Measurements from ENCODE around the gene FAM118A.

- TF ChIP-seq FOXP4 (CRISPR knock-in tag; IDR thresholded peaks at IDR 0.05): no peak
- TF ChIP-seq FOXP1 (CRISPR knock-in tag; IDR thresholded peaks at IDR 0.05; ENCODE audit: borderline replicate concordance): no peak
- TF ChIP-seq TEAD4 (CRISPR knock-in tag; IDR thresholded peaks at IDR 0.05): no peak
- no peak for TF ChIP-seq CBFB (CRISPR knock-in tag; IDR thresholded peaks at IDR 0.05; ENCODE audit: low read depth)
- TF ChIP-seq CTCF (IDR thresholded peaks at IDR 0.05): no peak
- TF ChIP-seq ATF3 (CRISPR knock-in tag; conservative IDR thresholded peaks at IDR 0.05): no peak
- no peak for TF ChIP-seq E2F1 (CRISPR knock-in tag; IDR thresholded peaks at IDR 0.05)
- TF ChIP-seq ZNF232 (CRISPR knock-in tag; IDR thresholded peaks at IDR 0.05): no peak
Observed at GRCh38 chr22:45321827-45322226, 12.1 kb downstream of the FAM118A start.

Data from WTC11 (cell line).